OCI-LY1 (cell line): ENCODE data around the gene MYOF.

ENCODE experiments used
- H2AFZ ChIP-seq: fragments of 200-600 bp; sonication (generic), shearing (Covaris generic); 2 replicates; pipeline ENCODE4 v1.6.0; 2014; ENCODE audit warnings: antibody characterized with exemption, mild to moderate bottlenecking, low read length
- H3F3A ChIP-seq: fragments of 200-600 bp; sonication (generic), shearing (Covaris generic); 2 replicates; pipeline ENCODE4 v1.6.0; 2014; ENCODE audit warnings: mild to moderate bottlenecking, antibody characterized with exemption, low read length, moderate library complexity; ENCODE audit not compliant: insufficient read depth
- H3K27ac ChIP-seq: fragments of 200-600 bp; sonication (generic); 2 replicates; pipeline ENCODE4 v1.5.1; 2014; ENCODE audit warnings: low read length, mixed run types, mild to moderate bottlenecking, low read depth; ENCODE audit not compliant: poor library complexity, severe bottlenecking
- H3K27me3 ChIP-seq: fragments of 200-600 bp; sonication (generic); 2 replicates; pipeline ENCODE4 v1.6.0; 2014; ENCODE audit warnings: antibody characterized with exemption, mild to moderate bottlenecking, low read length, moderate library complexity; ENCODE audit not compliant: insufficient read depth
- H3K36me3 ChIP-seq: fragments of 200-600 bp; sonication (generic); 2 replicates; pipeline ENCODE4 v1.6.1; 2014; ENCODE audit warnings: mild to moderate bottlenecking, antibody characterized with exemption, low read length, moderate library complexity, mixed read lengths; ENCODE audit not compliant: insufficient read depth
- H3K4me1 ChIP-seq: fragments of 200-600 bp; sonication (generic); 2 replicates; pipeline ENCODE4 v1.5.1; 2014; ENCODE audit warnings: mild to moderate bottlenecking, low read length, moderate library complexity; ENCODE audit not compliant: insufficient read depth, severe bottlenecking
- H3K4me2 ChIP-seq: fragments of 200-600 bp; sonication (generic), shearing (Covaris generic); 2 replicates; pipeline ENCODE4 v1.6.1; 2014; ENCODE audit warnings: low read length
- H3K4me3 ChIP-seq: fragments of 200-600 bp; sonication (generic); 2 replicates; pipeline ENCODE4 v1.5.1; 2014; ENCODE audit warnings: low read length, low read depth, mild to moderate bottlenecking, mixed read lengths; ENCODE audit not compliant: poor library complexity, severe bottlenecking
- H3K79me2 ChIP-seq: fragments of 200-600 bp; shearing (Covaris generic); 2 replicates; pipeline ENCODE4 v1.6.1; 2016; ENCODE audit warnings: mixed run types, low read length, mixed read lengths; ENCODE audit not compliant: insufficient read depth
- H3K9ac ChIP-seq: fragments of 200-600 bp; sonication (generic), shearing (Covaris generic); 2 replicates; pipeline ENCODE4 v1.6.1; 2014; ENCODE audit warnings: mild to moderate bottlenecking, low read length, mixed read lengths
- H3K9me2 ChIP-seq: fragments of 200-600 bp; sonication (generic), shearing (Covaris generic); 2 replicates; pipeline ENCODE4 v1.6.1; 2014; ENCODE audit warnings: low read depth, mild to moderate bottlenecking, low read length, mixed read lengths
- H3K9me3 ChIP-seq: fragments of 200-600 bp; shearing (Covaris generic); 2 replicates; pipeline ENCODE4 v1.6.1; 2014; ENCODE audit warnings: low read length, mixed read lengths
- H4K20me1 ChIP-seq: fragments of 200-600 bp; sonication (generic), shearing (Covaris generic); 2 replicates; pipeline ENCODE4 v1.6.0; 2016; ENCODE audit warnings: mild to moderate bottlenecking, low read length; ENCODE audit not compliant: insufficient read depth
- CTCF ChIP-seq: fragments of 200-600 bp; sonication (generic), shearing (Covaris generic); IDR thresholded peaks from 2 replicates; pipeline ENCODE4 v1.5.1; 2017; ENCODE audit warnings: mild to moderate bottlenecking, antibody characterized with exemption, low read length, moderate library complexity, mixed read lengths
- EZH2 ChIP-seq: fragments of 200-600 bp; sonication (generic), shearing (Covaris generic); IDR thresholded peaks from 2 replicates; pipeline ENCODE4 v1.8.0; 2017; ENCODE audit warnings: borderline replicate concordance, mixed run types, mild to moderate bottlenecking, antibody characterized with exemption, low read length, moderate library complexity, mixed read lengths

MYOF gene

GRCh38 chr10:93503075-93503474, 20.9 kb upstream of the MYOF start:
- Histone ChIP-seq H3K79me2 (peaks cover 7% of the 10 kb centered on the region; the same call in 1 of the 2 replicates), H3K27me3 (no peaks in the 10 kb centered on the region), H3K4me3 (no peak overlapping the region), H4K20me1 (no peaks in the 10 kb centered on the region), H3K4me2 (no peak overlapping the region; the same call in 1 of the 2 replicates), H3K9me3 (no peaks in the 10 kb centered on the region), H2AFZ (no peak overlapping the region), H3K4me1 (peaks cover 18% of the 10 kb centered on the region), H3K9me2 (no peaks in the 10 kb centered on the region), H3K36me3 (peaks cover 40% of the 10 kb centered on the region), H3K9ac (no peak overlapping the region), H3F3A (no peaks in the 10 kb centered on the region), H3K27ac (no peak overlapping the region)
- TF ChIP-seq EZH2: no peak
- TF ChIP-seq CTCF: no peak

GRCh38 chr10:93501650-93502049, 19.5 kb upstream of the MYOF start:
- Histone ChIP-seq H3K4me1 (peaks cover 20% of the 10 kb centered on the region), H3K9ac (no peak overlapping the region), H3K4me3 (no peak overlapping the region), H3K4me2 (no peak overlapping the region), H3K27me3 (no peaks in the 10 kb centered on the region), H3F3A (no peaks in the 10 kb centered on the region), H4K20me1 (no peaks in the 10 kb centered on the region), H3K27ac (no peak overlapping the region), H3K9me3 (no peaks in the 10 kb centered on the region), H3K9me2 (no peaks in the 10 kb centered on the region), H3K79me2 (peaks cover 9% of the 10 kb centered on the region; the same call in 1 of the 2 replicates), H2AFZ (no peak overlapping the region), H3K36me3 (peaks cover 35% of the 10 kb centered on the region)
- TF ChIP-seq CTCF: no peak
- TF ChIP-seq EZH2: no peak

DNA sequence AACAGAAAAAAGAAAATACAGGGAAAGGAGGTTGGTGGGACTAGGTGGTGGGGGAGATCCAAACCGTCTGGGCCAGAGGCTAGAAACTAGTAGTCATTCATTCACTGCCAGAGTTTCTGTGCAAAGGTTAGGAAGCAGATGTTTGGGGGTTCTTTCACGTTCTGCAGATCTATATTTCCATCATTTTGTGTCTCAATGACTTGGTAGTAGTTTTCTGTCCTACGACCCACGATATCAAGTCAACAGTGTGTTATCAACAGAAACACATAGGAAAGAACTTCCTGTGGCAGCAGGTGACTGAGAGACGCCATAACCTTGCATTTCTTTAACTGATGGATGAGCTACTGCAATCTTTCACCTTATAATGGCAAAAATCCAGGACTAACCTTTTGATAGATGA, 16.0 kb upstream of the MYOF start:
- no peaks in the 10 kb centered on the region for H3K9me3 ChIP-seq

More for the DNA sequence above, 16.0 kb upstream of the MYOF start:
- Histone ChIP-seq H3K9ac (peak overlapping the region; percentile 65; the same call in 1 of the 2 replicates), H4K20me1 (no peaks in the 10 kb centered on the region), H3K36me3 (peaks cover 19% of the 10 kb centered on the region; the same call in 1 of the 2 replicates), H3K27ac (peak overlapping the region; percentile 35), H3K4me1 (peaks cover 25% of the 10 kb centered on the region), H3K27me3 (no peaks in the 10 kb centered on the region), H3K4me3 (peak overlapping the region; percentile 93), H3K79me2 (peaks cover 9% of the 10 kb centered on the region; the same call in 1 of the 2 replicates), H3F3A (no peaks in the 10 kb centered on the region), H2AFZ (no peak overlapping the region), H3K9me2 (no peaks in the 10 kb centered on the region), H3K4me2 (peak overlapping the region; percentile 81)
- TF ChIP-seq CTCF (no peak), EZH2 (no peak)
